ENCODE measurements around the gene REELD1.
A peak's percentile ranks its signal among the peaks of the same experiment; 100 is the strongest.

The REELD1 gene

DNA sequence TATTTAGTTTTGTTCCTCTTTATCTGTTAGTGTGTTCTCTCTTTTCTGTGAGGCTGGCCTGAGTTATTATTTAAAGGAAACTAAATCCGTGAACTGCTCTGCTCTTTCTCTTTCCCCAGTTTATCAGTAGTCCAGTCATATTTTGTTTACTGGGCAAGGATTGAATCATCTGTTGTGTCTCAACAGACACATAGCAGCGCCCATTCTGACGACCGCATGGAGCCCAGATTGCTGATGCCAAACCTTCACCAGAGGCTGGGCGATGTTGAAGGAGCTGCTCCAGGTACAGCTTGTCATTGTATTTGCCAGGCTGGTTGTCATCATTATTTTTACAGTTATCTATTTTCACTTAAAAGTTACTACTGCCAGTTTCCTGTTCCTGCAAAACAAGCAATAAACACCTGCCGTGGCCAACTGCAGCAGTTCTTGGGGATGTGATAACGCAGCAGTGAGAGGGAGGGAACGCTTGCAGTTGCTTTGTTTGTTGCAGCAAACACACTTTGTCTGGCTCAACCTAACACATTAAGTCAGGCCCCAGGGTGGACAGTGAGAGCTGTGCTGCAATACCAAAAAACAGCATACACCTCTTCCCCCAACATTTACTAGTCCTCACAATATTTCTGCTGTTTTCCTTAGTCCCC, 10.1 kb downstream of the REELD1 start:
- DNase-seq (ENCODE audit: low spot score) = no peak

DNA sequence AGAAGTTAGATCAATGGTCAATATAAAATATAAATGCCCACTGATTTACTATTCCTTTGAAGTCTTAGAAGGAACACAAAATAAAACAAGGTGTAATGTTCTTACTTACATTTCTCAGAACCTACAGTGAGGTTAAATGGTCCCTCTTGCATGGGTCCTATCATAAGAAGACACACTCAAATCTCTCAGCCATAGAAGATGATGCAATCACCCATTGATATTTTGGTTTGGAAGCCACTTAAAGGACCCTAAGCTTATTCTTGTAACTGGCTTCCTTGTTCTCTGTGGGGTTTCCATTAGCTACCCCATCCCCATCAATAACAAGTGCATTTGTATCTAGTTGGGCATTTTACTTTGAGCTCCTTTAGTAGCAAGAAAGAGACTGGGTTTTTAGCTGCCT, 15.1 kb downstream of the REELD1 start:
- DNase-seq (ENCODE audit: low spot score) = no peak

DNA sequence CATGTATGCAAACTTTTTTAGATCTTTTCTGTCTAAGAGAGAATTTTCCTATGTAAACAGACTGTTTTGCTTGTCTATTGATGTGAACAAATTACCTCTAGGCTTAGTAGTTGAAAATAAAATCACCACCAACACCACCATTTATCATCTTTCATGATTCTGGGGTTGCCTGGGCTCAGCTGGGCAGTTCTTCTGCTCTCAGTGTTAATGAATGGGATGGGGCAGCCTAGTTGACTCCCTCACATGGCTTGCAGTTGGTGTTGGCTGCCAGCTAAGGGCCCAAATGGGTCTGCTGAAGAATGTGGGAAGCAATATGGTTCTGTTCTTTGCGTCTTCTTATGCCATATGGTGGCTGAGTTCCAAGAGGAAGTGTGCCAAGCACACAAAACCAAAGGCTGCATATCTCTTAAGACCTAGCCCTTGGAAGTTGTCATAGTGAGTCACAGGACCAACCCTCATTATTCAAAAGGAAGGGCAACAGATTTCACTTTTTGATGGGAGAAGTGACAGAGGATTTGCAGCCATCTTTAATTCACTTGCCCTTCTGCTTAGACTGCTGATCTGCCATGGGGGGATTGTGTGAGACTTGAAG, 17.9 kb downstream of the REELD1 start:
- no peak for DNase-seq (ENCODE audit: low spot score)

DNA sequence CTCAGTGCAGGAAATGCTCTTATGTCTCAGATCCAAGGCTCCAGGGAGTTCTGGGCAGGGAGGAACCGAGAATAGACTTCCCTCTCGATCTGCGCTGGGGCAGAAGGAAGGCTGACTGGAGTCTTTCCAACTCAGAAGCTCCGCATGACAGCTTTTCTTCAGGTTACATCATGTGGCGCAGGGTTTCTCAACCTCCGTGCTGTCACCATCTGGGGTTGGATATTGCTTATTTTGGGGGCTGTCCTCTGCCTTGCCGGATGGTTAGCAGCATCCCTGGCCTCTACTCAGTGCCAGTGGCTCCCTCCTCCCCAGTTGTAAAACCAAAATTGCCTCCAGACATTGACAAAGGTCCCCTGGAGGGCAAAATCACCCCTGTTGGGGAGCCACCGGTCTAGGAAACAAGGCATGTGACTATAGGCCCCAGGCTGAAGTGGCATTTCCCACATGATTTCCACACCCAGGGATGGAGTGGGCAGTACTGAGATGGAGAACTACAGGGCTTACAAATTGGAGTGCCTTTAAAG, 21.4 kb downstream of the REELD1 start:
- DNase-seq (ENCODE audit: low spot score) = no peak

DNA sequence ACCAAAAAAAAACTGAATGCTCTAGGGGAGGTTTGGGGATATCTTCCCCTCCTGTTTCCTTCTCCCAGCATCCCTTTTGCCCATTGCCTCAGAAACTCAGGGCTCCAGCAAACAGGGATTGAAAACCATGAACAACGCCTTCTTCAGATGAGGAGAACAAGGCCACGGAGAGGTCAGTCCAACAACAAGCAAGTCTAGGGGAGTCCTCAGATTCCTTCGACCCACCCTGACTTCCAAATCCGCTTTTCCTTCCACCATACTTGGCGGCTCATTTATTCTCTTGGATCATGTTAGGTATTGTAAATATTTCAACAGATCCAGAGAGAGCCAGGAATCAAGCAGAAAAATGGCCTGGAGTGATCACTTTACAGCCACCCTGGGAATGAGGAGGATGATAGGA, 21.9 kb downstream of the REELD1 start:
- no peak for DNase-seq (ENCODE audit: low spot score)

DNA sequence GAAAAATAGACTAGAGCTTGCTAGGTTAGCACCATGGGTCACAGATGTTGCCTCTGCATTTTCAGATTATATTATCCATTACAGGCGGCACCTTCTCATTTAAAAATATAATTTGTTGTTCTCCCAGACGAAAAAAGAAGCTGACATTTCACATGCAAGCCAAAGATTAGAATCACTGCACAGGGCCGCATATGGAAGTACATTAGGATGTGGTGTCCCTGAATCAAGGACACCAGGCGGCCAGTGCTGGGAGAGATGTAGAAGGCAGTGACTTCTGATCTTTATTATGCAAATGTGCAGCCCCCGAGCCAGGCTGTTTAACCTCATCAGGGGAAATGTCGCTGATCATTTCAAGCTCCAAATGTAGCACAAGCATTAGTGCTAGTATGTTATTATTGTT, 22.8 kb downstream of the REELD1 start:
- peak; percentile 27 for DNase-seq (ENCODE audit: low spot score)

DNA sequence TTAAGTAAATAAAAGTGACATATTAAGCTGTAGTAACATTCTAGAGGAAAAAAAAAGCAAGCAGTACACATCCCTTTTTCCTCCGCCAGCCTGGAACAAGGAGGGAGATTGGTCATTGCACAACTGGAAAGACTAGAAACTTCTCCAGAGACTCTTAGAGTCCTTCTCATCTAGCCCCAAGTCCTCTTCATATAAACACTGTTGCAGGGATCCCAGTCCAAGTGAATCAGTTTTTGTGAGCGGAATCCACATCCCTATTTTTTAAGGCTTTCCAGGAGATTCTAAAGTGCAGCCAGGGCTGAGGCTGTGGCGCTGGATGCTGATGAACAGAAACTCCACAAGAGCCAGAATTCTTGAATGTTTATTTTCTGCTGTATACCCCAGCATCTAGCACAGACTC, 23.8 kb downstream of the REELD1 start:
- no peak for DNase-seq (ENCODE audit: low spot score)

DNA sequence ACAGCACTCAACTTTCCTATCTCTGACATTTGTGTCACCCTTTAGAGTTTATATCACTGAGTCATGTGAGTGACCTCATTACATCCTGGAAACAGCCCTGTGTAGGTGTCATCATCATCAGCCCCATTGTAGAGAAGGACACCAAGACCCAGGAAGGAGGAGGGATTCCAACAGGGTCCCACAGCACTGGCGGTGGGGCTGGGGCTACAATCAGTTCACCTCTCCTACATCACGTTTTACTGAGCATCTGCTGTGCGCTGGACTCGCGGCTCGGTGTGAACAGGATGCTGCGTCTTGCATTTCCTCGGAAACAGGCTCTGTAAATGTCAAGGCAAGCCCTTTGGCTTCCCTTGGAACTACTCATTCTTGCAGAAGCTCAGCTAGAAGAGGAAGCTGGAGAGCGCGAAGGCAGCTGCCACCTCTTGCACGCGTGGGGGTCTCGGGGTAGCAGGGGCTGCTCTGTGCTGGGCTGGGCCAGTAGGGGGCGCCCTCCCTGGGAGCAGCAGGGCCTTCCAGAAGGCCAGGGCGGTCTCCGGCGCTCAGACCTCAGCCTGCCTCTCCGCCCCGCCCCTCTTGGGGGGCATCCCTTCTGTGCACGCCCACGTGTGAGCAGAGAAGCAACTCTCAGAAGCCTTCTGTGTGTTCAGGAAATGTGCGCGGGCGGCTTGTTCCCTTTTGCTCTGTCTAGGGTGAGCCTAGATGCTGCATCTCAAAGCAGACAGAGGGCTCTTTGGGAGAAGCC, 29.0 kb downstream of the REELD1 start:
- DNase-seq (ENCODE audit: low spot score) = no peak

DNA sequence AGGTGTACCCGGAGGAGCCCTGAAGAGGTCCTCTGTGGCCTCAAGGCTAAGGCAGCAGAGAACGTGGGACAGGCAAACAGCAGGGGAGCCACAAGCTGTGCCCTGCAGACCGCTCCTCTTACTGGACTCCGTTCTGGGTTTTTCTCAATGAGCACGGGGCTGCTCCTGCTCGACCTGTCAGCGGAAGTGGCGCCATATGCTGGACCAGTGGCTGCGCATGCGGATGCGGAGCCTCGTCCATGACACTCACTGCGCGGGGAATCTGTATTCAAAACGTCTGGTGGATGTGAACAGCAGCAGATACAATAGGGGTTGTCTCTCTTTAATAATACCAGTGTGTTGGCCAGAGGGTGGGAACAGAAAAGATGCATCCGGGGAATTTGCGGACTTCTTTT, 29.5 kb downstream of the REELD1 start:
- DNase-seq (ENCODE audit: low spot score) = no peak

DNA sequence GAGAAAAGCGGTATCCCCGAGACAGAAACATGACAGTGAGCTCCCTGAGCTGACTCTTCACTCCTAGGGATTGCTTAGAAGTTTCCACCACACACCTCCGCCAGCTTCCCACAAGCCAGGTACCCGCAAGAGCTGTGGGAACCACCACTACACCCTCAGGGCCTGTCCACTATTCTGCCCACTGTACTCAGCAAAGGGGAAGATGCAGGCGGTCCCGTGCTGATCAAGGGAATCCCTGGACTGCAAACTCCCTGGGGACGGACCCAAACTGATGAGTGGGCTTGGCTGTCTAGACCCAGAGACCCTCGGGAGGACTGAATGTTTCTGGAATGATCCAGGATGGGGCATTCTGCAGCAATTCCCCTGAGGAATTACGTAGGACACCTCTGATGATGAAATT, 30.2 kb downstream of the REELD1 start:
- DNase-seq (ENCODE audit: low spot score) = no peak

DNA sequence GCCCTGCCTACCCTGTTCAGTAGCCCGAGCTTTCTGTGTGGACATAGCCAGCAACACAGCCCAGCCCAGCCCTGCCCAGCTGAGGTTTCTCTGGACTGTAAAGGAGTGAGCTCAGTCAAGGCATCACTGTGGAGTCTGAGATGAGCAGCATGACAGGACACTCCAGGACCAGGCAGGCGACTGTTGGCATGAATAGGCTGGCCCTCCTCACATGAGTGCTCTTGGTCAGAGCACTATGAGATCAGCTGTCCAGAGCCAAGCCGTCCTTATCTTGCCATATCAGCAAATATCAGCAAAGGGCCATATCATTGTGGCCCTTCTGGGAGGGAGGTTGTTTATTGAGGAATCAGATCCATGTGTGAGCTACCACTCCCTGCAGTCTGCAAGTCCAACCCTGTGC, 30.9 kb downstream of the REELD1 start:
- no peak for DNase-seq (ENCODE audit: low spot score)

DNA sequence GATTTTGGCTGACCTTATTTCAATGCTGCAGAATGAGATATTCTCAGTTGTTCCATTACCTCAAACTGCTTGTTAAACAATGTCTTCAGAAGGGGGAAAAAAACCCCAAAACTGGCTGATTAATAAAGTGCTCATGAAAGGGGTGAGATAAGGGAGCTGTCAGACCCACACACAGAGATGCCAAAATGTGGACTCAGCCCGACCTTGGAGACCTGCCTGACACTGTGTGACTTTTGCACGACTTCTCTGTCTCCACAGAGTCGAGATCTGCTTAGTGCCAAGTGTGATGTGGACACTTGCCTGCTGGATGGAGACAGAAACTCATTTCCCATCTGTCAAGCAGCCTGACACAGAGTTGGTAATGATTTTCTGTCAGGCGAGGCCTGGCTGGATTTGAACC, 31.5 kb downstream of the REELD1 start:
- no peak for DNase-seq (ENCODE audit: low spot score)

DNA sequence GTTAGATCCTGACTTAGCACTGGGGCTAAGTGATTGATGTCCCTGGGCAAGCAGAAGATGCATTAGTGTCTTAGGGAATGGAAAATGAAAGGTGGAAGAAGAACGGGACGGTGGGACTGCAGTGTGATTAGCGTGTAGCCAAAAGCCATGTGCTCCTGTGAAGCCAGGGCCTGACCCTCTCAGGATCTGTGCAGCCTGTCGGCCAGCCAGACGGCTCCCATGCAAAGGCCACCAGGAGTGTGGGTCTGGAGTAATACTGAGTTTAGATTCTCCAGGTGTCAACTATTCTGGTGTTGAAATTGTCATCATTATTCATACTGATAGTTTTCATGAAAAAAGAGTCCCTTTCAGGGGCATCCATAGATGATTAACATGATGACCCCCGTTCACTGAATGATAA, 32.0 kb downstream of the REELD1 start:
- DNase-seq (ENCODE audit: low spot score) = no peak

DNA sequence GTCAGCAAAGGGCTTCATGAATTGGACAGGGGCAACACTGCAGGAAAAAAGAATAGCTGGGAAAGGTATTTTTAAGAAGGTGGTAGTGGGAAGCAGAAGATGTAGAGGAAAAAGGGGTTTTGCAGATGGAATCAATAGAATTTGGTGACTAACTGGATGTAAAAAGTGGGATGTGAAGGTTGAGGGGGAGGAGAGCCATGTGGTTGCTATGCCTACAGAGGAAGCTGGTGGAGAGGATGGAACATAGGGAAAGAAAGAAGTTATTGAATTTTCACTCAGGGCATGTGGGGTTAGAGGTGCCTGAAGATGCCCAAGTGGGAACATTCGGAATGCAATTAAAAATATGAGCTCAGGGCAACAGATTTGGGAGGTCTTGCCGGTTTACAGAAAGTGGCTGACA, 33.0 kb downstream of the REELD1 start:
- DNase-seq (ENCODE audit: low spot score) = no peak

DNA sequence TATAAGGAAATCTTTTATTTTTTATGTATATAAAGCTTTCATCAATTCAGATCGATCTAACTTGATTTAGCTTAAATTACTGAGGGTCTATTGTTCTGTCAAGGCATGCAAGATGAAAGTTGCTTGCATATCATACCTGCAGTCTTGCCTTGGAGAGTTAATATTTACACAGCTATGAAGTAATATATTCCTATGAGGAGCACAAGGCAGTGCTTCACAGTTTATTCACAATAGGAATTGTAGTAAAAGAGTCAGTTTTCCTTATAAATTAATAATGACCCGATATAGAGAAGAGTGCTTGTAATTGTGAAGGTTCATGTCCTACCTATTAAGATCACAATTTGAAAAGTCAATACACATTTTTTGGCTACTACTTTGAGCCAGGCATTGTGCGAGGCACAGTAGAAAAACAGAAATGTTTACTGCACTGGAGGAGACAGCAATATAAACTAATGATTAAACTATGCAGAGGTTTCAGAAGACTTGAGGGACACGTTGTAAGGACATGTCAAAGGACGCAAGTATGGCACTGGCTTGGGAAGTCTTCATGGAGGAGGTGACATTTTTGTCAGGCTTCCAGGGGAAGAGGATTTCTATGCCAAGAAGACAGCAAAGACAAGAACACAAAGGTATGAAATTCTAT, 38.8 kb downstream of the REELD1 start:
- no peak for DNase-seq (ENCODE audit: low spot score)

DNA sequence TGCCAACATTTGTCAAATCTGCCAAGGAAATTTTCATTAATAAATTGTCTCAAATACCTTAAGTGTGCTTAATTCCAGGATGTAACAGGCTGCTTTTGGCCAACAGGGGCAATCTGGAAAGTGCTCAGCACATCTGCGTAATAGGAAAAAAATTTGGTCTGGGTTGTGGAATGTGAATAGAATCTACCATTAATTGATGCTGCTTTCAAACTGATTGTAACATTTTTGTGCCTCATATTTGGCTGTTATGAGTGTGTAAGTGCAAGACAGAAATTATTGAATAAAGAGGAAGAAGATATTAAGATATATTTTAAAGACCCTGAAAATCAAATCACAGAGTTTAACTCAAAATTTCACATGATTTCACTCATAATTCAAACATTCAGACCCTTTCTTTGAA, 41.1 kb downstream of the REELD1 start:
- DNase-seq (ENCODE audit: low spot score) = no peak

DNA sequence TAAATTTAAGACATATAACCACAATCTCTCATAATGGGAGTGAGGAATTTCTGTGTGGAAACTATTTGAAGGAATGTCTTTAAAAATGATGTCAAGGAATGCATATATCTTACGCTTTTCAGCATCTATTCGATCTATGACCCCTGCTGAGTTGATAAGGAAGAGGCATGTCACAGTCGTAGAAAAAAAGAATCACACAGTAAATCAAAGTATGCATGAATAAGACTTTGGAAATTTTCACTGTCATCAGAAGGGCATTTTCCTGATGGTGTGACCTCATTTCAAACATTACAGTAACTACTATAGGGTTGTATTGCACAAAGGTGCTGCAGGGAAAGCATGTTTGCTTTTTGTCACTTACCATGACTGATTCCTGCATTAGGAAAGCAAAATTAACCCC, 41.5 kb downstream of the REELD1 start:
- no peak for DNase-seq (ENCODE audit: low spot score)

DNA sequence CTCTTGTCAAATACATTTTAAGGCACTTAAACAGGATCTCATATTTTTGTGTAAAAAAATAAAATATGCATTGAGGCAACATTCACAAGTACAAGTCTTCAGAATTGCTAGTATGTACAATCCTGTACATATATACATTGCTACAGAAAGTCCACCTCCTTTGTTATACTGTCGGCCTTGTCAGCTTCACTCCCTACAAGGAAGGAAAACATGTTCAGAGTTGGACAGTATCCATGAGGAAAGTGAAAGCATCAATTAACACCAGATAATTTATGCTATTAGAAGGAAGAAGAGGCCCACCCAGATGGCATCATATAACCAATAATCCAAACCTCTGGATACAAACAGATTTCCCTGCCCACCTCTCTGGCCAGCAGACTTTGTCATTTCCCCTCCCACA, 42.0 kb downstream of the REELD1 start:
- no peak for DNase-seq (ENCODE audit: low spot score)

DNA sequence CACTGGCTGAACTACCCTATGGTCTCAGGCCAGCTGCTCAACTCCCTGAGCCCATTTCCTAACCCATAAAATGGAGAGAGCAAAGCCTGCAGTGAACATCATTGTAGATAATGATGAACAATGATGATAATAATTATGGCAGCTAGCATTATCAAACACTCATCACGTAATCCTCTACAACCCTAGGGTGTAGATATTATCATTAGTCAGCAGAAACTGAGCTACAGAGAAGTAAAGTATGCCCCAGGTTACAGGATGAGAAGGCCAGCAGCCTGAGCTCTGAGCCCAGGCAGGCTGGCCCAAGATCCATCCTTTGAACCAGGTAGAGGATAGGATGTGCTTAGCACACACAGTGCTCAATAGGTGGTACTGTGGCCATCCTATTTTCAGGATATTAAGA, 43.2 kb downstream of the REELD1 start:
- DNase-seq (ENCODE audit: low spot score) = no peak

DNA sequence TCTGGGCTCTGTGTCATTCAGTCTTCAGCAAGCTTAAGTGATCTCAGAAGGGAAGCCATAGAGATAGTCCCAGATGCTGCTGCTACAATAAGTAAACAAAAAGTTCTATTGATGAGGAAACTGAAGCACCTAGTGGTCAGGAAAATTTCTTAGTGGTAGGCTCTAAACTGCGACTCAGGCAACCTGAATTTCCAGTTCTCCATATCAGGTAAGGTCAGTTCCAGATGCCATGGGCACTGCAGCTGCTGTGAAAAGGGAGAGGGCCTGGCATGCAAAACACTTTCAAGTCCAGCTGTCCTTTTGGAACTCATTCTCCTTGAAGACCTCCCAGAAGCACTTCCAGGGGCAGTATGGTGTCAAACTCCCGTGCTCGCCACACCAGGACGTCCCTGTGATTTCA, 46.2 kb downstream of the REELD1 start:
- no peak for DNase-seq (ENCODE audit: low spot score)

DNA sequence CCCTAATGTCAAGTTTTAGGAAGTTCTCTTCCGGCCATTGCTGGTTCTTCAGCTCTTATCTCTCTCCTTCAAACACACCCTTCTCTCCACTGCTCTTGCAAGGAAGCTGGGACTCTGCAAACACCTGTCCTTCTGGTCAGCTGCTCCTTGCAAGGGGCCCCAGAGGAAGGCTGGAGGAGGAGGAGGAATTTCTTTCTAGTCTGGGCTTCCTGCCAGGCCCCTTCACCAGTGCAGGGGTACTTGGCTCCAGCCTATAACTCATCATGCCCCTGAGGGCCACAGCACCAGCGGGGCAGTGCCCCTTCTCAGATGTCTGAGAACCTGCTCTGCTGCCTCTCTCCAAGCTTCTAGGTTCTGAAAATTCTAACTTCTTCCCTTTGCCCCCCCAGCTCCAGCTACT, 46.7 kb downstream of the REELD1 start:
- no peak for DNase-seq (ENCODE audit: low spot score)

DNA sequence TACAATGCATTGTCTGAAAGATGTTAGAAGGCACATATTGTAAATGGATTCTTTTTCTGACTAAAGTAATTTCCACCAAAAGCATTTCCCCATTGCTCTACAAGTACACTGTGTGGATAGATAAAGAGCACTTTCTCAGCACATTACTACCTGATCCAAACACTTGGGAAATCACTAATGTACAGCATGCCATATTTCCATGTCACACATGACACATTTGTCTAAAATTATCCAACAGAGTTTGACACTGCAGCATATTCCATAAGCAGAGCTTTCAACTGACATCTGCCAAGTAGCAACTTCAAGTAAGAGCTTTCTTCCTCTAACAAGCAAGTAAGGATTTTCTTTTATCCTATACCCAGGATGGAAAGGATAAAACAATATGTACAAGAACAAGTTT, 49.5 kb downstream of the REELD1 start:
- DNase-seq (ENCODE audit: low spot score) = no peak
